Fibroblast of lung (primary cell): ENCODE data around the gene NFATC2. TPM values are rescaled to one million over a fixed set of nuclear protein-coding genes. Genes with fewer than 3 reads are reported as not detected.

Experiments used
- DNase-seq, 2 donors: peaks; one replicate each; pipeline versions ENCODE4 v3.0.0 to v3.0.0-alpha.2; 2010; ENCODE audit warnings: low read depth in 2 of 2
- H2AFZ ChIP-seq: 2 replicates; pipeline ENCODE4 v1.5.1; 2012; ENCODE audit warnings: low read length, control low read depth, inconsistent platforms
- H3K27ac ChIP-seq: 2 replicates; pipeline ENCODE4 v1.5.1; 2011; ENCODE audit warnings: low read length, control low read depth; ENCODE audit not compliant: insufficient read depth
- H3K27me3 ChIP-seq: 2 replicates; pipeline ENCODE4 v1.5.1; 2011; ENCODE audit warnings: mild to moderate bottlenecking, low read length; ENCODE audit not compliant: control insufficient read depth, insufficient read depth
- H3K36me3 ChIP-seq: 2 replicates; pipeline ENCODE4 v1.5.1; 2011; ENCODE audit warnings: low read length; ENCODE audit not compliant: control insufficient read depth, insufficient read depth
- H3K4me1 ChIP-seq: 2 replicates; pipeline ENCODE4 v1.5.1; 2011; ENCODE audit warnings: low read length; ENCODE audit not compliant: control insufficient read depth, insufficient read depth; ENCODE audit errors: extremely low read depth
- H3K4me2 ChIP-seq: 2 replicates; pipeline ENCODE4 v1.5.1; 2011; ENCODE audit warnings: low read length, control low read depth; ENCODE audit not compliant: insufficient read depth; ENCODE audit errors: extremely low read depth
- H3K4me3 ChIP-seq, 4 experiments: fragments of 200-600 bp in 1 of 4; sonication (generic) in 1 of 4; replicated peaks in 1 of 4; 2 replicates each; pipeline ENCODE4 v1.5.1; 2011 to 2016; ENCODE audit warnings: low read length in 4 of 4, low read depth in 3 of 4, mild to moderate bottlenecking in 3 of 4, control low read depth in 2 of 4, inconsistent platforms in 1 of 4, mixed read lengths in 1 of 4; ENCODE audit not compliant: insufficient read depth in 1 of 4; ENCODE audit errors: control extremely low read depth in 1 of 4
- H3K79me2 ChIP-seq: 2 replicates; pipeline ENCODE4 v1.5.1; 2012; ENCODE audit warnings: mild to moderate bottlenecking, low read length, inconsistent platforms; ENCODE audit not compliant: control insufficient read depth, insufficient read depth
- H3K9ac ChIP-seq: 2 replicates; pipeline ENCODE4 v1.5.1; 2011; ENCODE audit warnings: mild to moderate bottlenecking, low read length, control low read depth; ENCODE audit not compliant: insufficient read depth
- H3K9me3 ChIP-seq: 2 replicates; pipeline ENCODE4 v1.5.1; 2012; ENCODE audit warnings: low read depth, low read length; ENCODE audit not compliant: control insufficient read depth, insufficient read depth
- H4K20me1 ChIP-seq: 2 replicates; pipeline ENCODE4 v1.5.1; 2011; ENCODE audit warnings: low read length; ENCODE audit not compliant: control insufficient read depth, insufficient read depth; ENCODE audit errors: extremely low read depth
- CTCF ChIP-seq, 2 donors: IDR thresholded peaks in 1 of 2; conservative IDR thresholded peaks in 1 of 2; 1 replicate in 1 of 2; 2 replicates in 1 of 2; pipeline ENCODE4 v1.5.1; 2011 to 2012; ENCODE audit warnings: low read length in 2 of 2, control low read depth in 1 of 2, inconsistent platforms in 1 of 2, low read depth in 1 of 2, mild to moderate bottlenecking in 1 of 2
- EZH2 ChIP-seq: IDR thresholded peaks from 2 replicates; pipeline ENCODE4 v1.5.1; 2012; ENCODE audit warnings: low read length, control low read depth, mild to moderate bottlenecking; ENCODE audit errors: missing control alignments
- polyA plus RNA-seq, 2 donors: library from polyadenylated mRNA; depleted of rRNA in 1 of 2; stranded (reverse) in 1 of 2; unstranded in 1 of 2; fragments of >200 nt; gene quantifications; 2 replicates each; pipeline ENCODE4 v1.2.1, GENCODE V29; 2011 to 2012; ENCODE audit warnings: missing spikeins in 1 of 2
- total RNA-seq: library from RNA; depleted of rRNA; stranded (reverse); fragments of >200 nt; gene quantifications from 2 replicates; pipeline ENCODE4 v1.2.1, GENCODE V29; 2014

The NFATC2 gene
- total and polyA plus RNA-seq, 2 donors (not counting 1 experiment from before 2014, with no cell fraction given): 0.50 to 1.2 TPM

DNA sequence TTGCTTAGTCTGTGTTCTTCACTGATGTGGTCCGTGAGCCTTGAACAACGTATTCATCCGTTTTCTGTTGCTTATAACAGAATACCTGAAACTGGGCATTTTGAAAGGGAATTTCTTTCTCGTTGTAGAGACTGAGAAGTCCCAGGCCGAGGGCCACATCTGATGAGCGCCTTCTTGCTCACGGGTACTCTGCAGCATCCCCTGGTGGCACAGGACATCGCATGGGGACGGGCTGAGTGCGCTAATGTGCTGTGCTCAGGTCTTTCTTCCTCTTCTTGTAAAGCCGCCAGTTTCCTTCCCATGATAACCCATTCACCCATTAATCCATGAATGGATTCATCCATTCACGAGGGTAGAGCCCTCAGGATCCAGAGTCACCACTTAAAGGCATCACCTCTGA lies 161.0 kb downstream of the NFATC2 start:
- H4K20me1 ChIP-seq: no peaks in the 10 kb centered on the region
- TF ChIP-seq EZH2: no peak
- TF ChIP-seq CTCF (conservative IDR thresholded peaks at IDR 0.05 in 1 of 2, IDR thresholded peaks at IDR 0.05 in 1 of 2; ENCODE audit: low read depth in 1 of 2, low read length in 2 of 2): no peak
- no peaks in the 10 kb centered on the region for H3K9me3 ChIP-seq

GRCh38 chr20:51380401-51381385 lies 161.8 kb downstream of the NFATC2 start:
- Histone ChIP-seq H2AFZ (no peak overlapping the region), H3K9me3 (no peaks in the 10 kb centered on the region), H3K4me2 (no peak overlapping the region), H3K79me2 (no peaks in the 10 kb centered on the region), H3K36me3 (no peaks in the 10 kb centered on the region), H4K20me1 (no peaks in the 10 kb centered on the region), H3K9ac (no peak overlapping the region), H3K27me3 (no peaks in the 10 kb centered on the region), H3K4me1 (no peaks in the 10 kb centered on the region), H3K4me3 (no peak overlapping the region), H3K27ac (no peak overlapping the region)
- no peak for DNase-seq
- TF ChIP-seq EZH2 (no peak), CTCF (conservative IDR thresholded peaks at IDR 0.05 in 1 of 2, IDR thresholded peaks at IDR 0.05 in 1 of 2; ENCODE audit: low read depth in 1 of 2, low read length in 2 of 2) (no peak)

More for the DNA sequence above, 161.0 kb downstream of the NFATC2 start:
- H3K4me3 ChIP-seq: no peak overlapping the region
- DNase-seq: no peak
- no peaks in the 10 kb centered on the region for H3K4me1 ChIP-seq
- H3K4me2 ChIP-seq: no peak overlapping the region
- no peaks in the 10 kb centered on the region for H3K36me3 ChIP-seq
- H3K27ac ChIP-seq: no peak overlapping the region
- no peak overlapping the region for H3K9ac ChIP-seq
- H2AFZ ChIP-seq: no peak overlapping the region
- H3K27me3 ChIP-seq: no peaks in the 10 kb centered on the region
- no peaks in the 10 kb centered on the region for H3K79me2 ChIP-seq

GRCh38 chr20:51379601-51380341 lies 162.7 kb downstream of the NFATC2 start:
- no peak overlapping the region for H3K27ac ChIP-seq
- no peaks in the 10 kb centered on the region for H3K27me3 ChIP-seq
- H3K4me1 ChIP-seq: no peaks in the 10 kb centered on the region
- no peak overlapping the region for H3K4me2 ChIP-seq
- H3K9me3 ChIP-seq: no peaks in the 10 kb centered on the region
- H4K20me1 ChIP-seq: no peaks in the 10 kb centered on the region
- DNase-seq: no peak
- H3K4me3 ChIP-seq: no peak overlapping the region
- no peaks in the 10 kb centered on the region for H3K36me3 ChIP-seq
- H3K9ac ChIP-seq: no peak overlapping the region
- H3K79me2 ChIP-seq: no peaks in the 10 kb centered on the region
- TF ChIP-seq EZH2 (no peak), CTCF (conservative IDR thresholded peaks at IDR 0.05 in 1 of 2, IDR thresholded peaks at IDR 0.05 in 1 of 2; ENCODE audit: low read depth in 1 of 2, low read length in 2 of 2) (no peak)
- H2AFZ ChIP-seq: no peak overlapping the region
